A673 (cell line): ENCODE measurements around the gene HADHA. TPM values are rescaled to one million over a fixed set of nuclear protein-coding genes. Genes with fewer than 3 reads are reported as not detected.

Source experiments
- BruUV-seq: library from RNA; stranded (reverse); fragments of 400-500 nt; replicated peaks from 2 replicates; lab custom pipeline; 2021; lab: Mats Ljungman, UMichigan
- CTCF ChIA-PET: fragments of 300-600 bp; sonication (Branson Sonifier 250); formaldehyde crosslinking; loops from one replicate; lab custom pipeline; 2022; ENCODE audit warnings: antibody characterized with exemption; lab: Charles Lee
- POLR2A ChIA-PET: fragments of 300-600 bp; sonication (Branson Sonifier 250); formaldehyde crosslinking; loops from one replicate; lab custom pipeline; 2022; ENCODE audit warnings: antibody characterized with exemption; ENCODE audit not compliant: low non-redundant PET; lab: Charles Lee
- DNase-seq: peaks from one replicate; pipeline ENCODE4 v3.0.0-alpha.2; 2015; ENCODE audit warnings: low spot score
- H3K27ac ChIP-seq: fragments of 200-600 bp; sonication (generic); 2 replicates; pipeline ENCODE4 v1.5.1; 2016; ENCODE audit warnings: mixed run types, low read depth, mild to moderate bottlenecking, mixed read lengths, antibody characterized with exemption, low read length; ENCODE audit not compliant: poor library complexity, severe bottlenecking
- H3K27me3 ChIP-seq: fragments of 200-600 bp; sonication (generic); replicated peaks from 2 replicates; pipeline ENCODE4 v1.6.1; 2017; ENCODE audit warnings: mixed run types, low read depth, mild to moderate bottlenecking, mixed read lengths, antibody characterized with exemption, low read length; ENCODE audit not compliant: insufficient read depth, poor library complexity
- H3K36me3 ChIP-seq: fragments of 200-600 bp; sonication (generic); 2 replicates; pipeline ENCODE4 v1.6.1; 2016; ENCODE audit warnings: mixed run types, mild to moderate bottlenecking, mixed read lengths, antibody characterized with exemption, low read length; ENCODE audit not compliant: insufficient read depth, poor library complexity, severe bottlenecking
- H3K4me1 ChIP-seq: fragments of 200-600 bp; sonication (generic); 2 replicates; pipeline ENCODE4 v1.6.1; 2017; ENCODE audit warnings: mixed run types, mild to moderate bottlenecking, mixed read lengths, antibody characterized with exemption, low read length; ENCODE audit not compliant: insufficient read depth, poor library complexity, severe bottlenecking
- H3K4me3 ChIP-seq: fragments of 200-600 bp; sonication (generic); 2 replicates; pipeline ENCODE4 v1.5.1; 2016; ENCODE audit warnings: low read depth, mixed run types, mild to moderate bottlenecking, mixed read lengths, low read length; ENCODE audit not compliant: poor library complexity, severe bottlenecking
- H3K9me3 ChIP-seq: fragments of 200-600 bp; sonication (generic); 2 replicates; pipeline ENCODE4 v1.6.1; 2016; ENCODE audit warnings: mixed run types, low read depth, mild to moderate bottlenecking, mixed read lengths, antibody characterized with exemption, low read length; ENCODE audit not compliant: poor library complexity, severe bottlenecking
- EZH2 ChIP-seq: fragments of 200-600 bp; sonication (generic); IDR thresholded peaks from 2 replicates; pipeline ENCODE4 v1.6.1; 2017; ENCODE audit warnings: borderline replicate concordance, low read depth, mild to moderate bottlenecking, mixed read lengths, antibody characterized with exemption, low read length; ENCODE audit not compliant: poor library complexity, severe bottlenecking
- intact Hi-C: fragments of 100-400 bp; cut with micrococcal nuclease; formaldehyde crosslinking; loops from one replicate; pipeline ENCODE4 v1.10.0; 2022; ENCODE audit not compliant: unreplicated experiment
- total RNA-seq: library from RNA; stranded (reverse); gene quantifications from 2 replicates; pipeline ENCODE4 v1.2.3, GENCODE V29; 2021
- TF ChIP-seq, protein P1 (sequence below): fragments of 300-800, 200-600 bp; sonication (generic); conservative IDR thresholded peaks from 2 replicates; pipeline ENCODE4 v1.5.1; 2017; ENCODE audit warnings: low read depth, mild to moderate bottlenecking, antibody characterized with exemption, low read length, moderate library complexity, mixed read lengths

HADHA gene
- total RNA-seq, 1 experiment from 2014 or later: 136 TPM

DNA sequence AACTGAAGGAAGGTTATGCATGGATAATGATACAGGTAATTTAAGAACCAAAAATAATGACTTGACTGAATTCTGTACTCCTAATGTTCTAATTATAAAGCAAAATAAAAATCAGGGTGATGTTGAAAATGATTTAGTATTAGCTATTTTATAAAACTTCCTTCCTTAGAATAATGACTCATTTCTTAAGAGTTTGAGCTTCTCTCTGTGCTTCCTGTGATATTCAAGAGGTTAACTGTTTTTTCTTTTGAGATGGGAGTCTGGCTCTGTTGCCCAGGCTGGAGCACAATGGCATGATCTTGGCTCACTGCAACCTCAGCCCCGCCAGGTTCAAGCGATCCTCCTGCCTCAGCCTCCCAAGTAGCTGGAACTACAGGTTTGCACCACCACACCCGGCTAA, 14.8 kb downstream of the HADHA start:
- ChIA-PET POLR2A (no interaction called here), CTCF (no interaction called here)
- H3K4me1 ChIP-seq: no peaks in the 10 kb centered on the region
- H3K4me3 ChIP-seq: no peak overlapping the region
- TF ChIP-seq EZH2: no peak
- TF ChIP-seq, protein P1, sequence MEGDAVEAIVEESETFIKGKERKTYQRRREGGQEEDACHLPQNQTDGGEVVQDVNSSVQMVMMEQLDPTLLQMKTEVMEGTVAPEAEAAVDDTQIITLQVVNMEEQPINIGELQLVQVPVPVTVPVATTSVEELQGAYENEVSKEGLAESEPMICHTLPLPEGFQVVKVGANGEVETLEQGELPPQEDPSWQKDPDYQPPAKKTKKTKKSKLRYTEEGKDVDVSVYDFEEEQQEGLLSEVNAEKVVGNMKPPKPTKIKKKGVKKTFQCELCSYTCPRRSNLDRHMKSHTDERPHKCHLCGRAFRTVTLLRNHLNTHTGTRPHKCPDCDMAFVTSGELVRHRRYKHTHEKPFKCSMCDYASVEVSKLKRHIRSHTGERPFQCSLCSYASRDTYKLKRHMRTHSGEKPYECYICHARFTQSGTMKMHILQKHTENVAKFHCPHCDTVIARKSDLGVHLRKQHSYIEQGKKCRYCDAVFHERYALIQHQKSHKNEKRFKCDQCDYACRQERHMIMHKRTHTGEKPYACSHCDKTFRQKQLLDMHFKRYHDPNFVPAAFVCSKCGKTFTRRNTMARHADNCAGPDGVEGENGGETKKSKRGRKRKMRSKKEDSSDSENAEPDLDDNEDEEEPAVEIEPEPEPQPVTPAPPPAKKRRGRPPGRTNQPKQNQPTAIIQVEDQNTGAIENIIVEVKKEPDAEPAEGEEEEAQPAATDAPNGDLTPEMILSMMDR: no peak
- H3K27ac ChIP-seq: no peak overlapping the region
- DNase-seq: no peak
- peaks cover 85% of the 10 kb centered on the region for H3K36me3 ChIP-seq
- intact Hi-C loops: no loop called here
- no peaks in the 10 kb centered on the region for H3K9me3 ChIP-seq
- no TSS peak for BruUV-seq
- no peaks in the 10 kb centered on the region for H3K27me3 ChIP-seq

DNA sequence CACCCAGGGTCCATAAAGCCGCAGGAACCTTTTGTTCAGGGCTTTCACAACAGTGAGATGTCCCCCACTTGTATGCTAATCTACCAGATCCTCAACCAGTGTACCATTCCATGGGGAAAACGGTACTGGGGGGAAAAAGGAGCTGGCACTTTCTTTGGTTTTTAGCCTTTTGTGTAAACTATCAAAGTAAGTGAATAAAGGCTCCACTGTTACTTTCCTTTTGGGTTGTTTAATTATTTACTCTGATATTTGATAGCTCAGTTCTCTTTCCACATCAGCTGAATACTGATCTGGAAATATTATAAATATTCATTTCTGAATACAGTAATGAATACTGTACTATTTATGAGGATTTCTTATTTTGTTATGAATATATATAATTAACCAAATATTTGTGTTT, 20.3 kb downstream of the HADHA start:
- Histone ChIP-seq H3K27me3 (no peaks in the 10 kb centered on the region), H3K36me3 (peaks cover 37% of the 10 kb centered on the region), H3K9me3 (no peaks in the 10 kb centered on the region), H3K4me3 (no peak overlapping the region), H3K4me1 (no peaks in the 10 kb centered on the region), H3K27ac (no peak overlapping the region)
- no peak for DNase-seq
- no peak for TF ChIP-seq EZH2
- TF ChIP-seq, protein P1: no peak
- POLR2A ChIA-PET: no interaction called here
- no TSS peak for BruUV-seq
- CTCF ChIA-PET: no interaction called here
- intact Hi-C loops: no loop called here

DNA sequence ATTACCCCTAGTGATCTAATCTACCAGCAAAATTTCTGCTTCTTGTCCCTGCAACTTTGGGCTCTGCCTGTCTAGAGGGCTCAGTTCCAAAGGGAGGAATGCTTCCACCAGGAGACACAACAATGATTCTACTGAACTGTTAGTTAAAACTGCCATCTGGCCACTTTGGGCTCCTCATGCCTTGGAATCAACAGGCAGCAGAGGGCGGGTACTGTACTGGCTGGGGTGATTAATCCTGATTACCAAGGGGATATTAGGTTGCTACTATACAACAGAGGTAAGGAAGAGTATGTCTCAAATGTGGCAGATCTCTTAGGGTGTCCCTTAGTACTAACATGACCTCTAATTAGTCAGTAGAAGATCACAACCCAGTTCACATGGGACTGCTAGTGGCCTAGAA, 21.4 kb downstream of the HADHA start:
- TF ChIP-seq, protein P1: no peak
- no peak for TF ChIP-seq EZH2
- POLR2A ChIA-PET: no interaction called here
- H3K36me3 ChIP-seq: peaks cover 32% of the 10 kb centered on the region
- no peak overlapping the region for H3K4me3 ChIP-seq
- no peak for DNase-seq
- no TSS peak for BruUV-seq
- H3K9me3 ChIP-seq: peaks cover 4% of the 10 kb centered on the region
- H3K27ac ChIP-seq: no peak overlapping the region
- no peaks in the 10 kb centered on the region for H3K27me3 ChIP-seq
- H3K4me1 ChIP-seq: no peaks in the 10 kb centered on the region
- CTCF ChIA-PET: no interaction called here
- intact Hi-C loops: no loop called here
